HG03558 (cell line): ENCODE measurements around the gene FKBP1C.

ENCODE experiments used
- ATAC-seq: cut with Tn5 transposase; IDR thresholded peaks from one replicate; pipeline ENCODE4 v1.9.1; 2021; ENCODE audit warnings: moderate number of reproducible peaks; ENCODE audit not compliant: unreplicated experiment; ENCODE audit errors: extremely low read depth

The FKBP1C gene

DNA sequence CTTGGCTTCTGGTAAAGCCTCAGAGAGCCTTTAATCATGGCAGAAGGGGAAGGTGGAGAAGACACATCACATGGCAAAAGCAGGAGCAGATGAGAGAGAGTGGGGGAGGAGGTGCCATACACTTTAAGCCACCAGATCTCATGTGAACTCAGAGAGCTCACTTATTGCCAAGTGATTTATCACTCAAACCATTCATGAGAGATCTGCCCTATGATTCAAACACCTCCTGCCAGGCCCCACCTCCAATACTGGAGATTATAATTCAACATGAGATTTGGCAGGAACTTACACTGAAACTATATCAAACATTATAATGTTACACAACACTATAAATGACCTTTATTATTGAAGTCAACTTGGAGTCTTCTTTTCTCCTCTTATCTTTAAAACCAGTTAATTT, 47.9 kb downstream of the FKBP1C start:
- no peak for ATAC-seq

DNA sequence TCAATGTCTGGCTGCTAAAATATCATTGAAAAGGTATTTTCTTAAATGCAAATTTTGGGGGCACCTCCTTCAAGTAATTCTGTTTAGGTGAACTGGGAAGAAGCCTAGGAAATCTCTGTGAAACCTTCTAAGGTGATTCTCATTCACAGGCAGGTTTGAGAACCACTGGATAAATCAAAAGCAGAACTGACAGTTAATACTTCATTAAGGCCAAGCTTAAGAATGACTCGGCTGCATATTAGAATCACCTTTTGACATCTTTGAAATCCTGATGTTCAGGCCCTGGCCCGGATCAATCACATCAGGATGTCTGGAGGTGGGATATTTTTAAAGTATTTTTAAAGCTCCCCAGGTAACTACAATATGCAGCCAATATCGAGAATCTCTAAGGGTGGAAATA, 50.6 kb downstream of the FKBP1C start:
- no peak for ATAC-seq
